PC-9 (cell line): ENCODE results near the gene TMPRSS5.

Source experiments
- EZH2 ChIP-seq: fragments of 200-600 bp; sonication (generic); IDR thresholded peaks from 2 replicates; pipeline ENCODE4 v1.8.0; 2017; ENCODE audit warnings: antibody characterized with exemption, low read depth
- TF ChIP-seq, protein P1 (sequence below): fragments of 200-600 bp; sonication (generic); conservative IDR thresholded peaks from 2 replicates; pipeline ENCODE4 v1.6.1; 2017; ENCODE audit warnings: mixed run types, antibody characterized with exemption, mild to moderate bottlenecking, moderate library complexity

DNA sequence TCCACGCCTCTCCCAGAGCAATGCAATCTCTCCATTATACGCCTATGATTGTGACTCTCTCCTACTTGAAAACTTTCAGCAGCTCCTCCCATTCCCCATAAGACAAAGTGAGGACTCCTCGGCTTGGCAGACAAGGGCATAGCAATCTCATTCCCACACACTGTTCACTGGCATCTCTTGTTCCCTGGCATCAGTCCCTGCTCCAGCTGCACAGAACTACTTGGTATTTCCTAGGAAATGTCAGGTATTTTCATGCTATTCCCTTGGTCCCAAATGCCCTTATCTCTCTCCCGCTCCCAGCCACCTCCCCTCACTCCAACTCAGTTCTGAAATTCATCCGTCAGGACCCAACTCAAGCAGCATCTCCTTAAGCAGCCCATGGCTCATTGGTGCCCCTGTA, 28.4 kb downstream of the TMPRSS5 start:
- TF ChIP-seq, protein P1, sequence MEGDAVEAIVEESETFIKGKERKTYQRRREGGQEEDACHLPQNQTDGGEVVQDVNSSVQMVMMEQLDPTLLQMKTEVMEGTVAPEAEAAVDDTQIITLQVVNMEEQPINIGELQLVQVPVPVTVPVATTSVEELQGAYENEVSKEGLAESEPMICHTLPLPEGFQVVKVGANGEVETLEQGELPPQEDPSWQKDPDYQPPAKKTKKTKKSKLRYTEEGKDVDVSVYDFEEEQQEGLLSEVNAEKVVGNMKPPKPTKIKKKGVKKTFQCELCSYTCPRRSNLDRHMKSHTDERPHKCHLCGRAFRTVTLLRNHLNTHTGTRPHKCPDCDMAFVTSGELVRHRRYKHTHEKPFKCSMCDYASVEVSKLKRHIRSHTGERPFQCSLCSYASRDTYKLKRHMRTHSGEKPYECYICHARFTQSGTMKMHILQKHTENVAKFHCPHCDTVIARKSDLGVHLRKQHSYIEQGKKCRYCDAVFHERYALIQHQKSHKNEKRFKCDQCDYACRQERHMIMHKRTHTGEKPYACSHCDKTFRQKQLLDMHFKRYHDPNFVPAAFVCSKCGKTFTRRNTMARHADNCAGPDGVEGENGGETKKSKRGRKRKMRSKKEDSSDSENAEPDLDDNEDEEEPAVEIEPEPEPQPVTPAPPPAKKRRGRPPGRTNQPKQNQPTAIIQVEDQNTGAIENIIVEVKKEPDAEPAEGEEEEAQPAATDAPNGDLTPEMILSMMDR, result no peak
- TF ChIP-seq EZH2, result no peak
